Right lobe of liver (tissue), 4 donors: ENCODE results near the gene RNF11.

Experiments
- POLR2A ChIP-seq: fragments of 450-650 bp; IDR thresholded peaks from one replicate; pipeline ENCODE4 v1.6.1; 2017; ENCODE audit warnings: antibody characterized with exemption, mild to moderate bottlenecking
- TF ChIP-seq, protein P1 (sequence below), 4 donors: fragments of 200-600 bp in 3 of 4; fragments of 450-650 bp in 1 of 4; IDR thresholded peaks; one replicate each; pipeline versions ENCODE4 v1.5.1 to v1.8.0; 2016 to 2022; ENCODE audit warnings: antibody characterized with exemption in 4 of 4, mild to moderate bottlenecking in 2 of 4
- donor health status: DM: no; HTN: no; CAD: no.
- donor health status: DM: no; HTN: no; CAD: no.
- donor health status: DM: no; HTN: yes; CAD: no.

DNA sequence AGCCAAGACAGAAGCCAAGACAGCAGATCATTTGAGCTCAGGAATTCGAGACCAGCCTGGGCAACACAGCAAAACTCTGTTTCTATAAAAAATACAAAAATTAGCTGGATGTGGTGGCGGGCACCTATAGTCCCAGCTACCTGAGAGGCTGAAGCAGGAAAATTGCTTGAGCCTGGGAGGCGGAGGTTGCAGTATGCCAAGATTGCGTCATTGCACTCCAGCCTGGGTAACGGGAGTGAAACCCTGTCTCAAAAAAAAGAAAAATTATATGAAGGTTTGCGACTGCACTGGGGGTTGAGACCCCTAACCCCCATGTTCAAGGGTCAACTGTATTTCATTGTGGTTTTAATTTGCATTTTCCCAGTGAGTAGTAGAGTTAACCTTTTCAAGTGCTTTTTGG, 16.3 kb downstream of the RNF11 start:
- TF ChIP-seq, protein P1, sequence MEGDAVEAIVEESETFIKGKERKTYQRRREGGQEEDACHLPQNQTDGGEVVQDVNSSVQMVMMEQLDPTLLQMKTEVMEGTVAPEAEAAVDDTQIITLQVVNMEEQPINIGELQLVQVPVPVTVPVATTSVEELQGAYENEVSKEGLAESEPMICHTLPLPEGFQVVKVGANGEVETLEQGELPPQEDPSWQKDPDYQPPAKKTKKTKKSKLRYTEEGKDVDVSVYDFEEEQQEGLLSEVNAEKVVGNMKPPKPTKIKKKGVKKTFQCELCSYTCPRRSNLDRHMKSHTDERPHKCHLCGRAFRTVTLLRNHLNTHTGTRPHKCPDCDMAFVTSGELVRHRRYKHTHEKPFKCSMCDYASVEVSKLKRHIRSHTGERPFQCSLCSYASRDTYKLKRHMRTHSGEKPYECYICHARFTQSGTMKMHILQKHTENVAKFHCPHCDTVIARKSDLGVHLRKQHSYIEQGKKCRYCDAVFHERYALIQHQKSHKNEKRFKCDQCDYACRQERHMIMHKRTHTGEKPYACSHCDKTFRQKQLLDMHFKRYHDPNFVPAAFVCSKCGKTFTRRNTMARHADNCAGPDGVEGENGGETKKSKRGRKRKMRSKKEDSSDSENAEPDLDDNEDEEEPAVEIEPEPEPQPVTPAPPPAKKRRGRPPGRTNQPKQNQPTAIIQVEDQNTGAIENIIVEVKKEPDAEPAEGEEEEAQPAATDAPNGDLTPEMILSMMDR (IDR thresholded peaks at IDR 0.05) = no peak
- no peak for TF ChIP-seq POLR2A
